ENCODE results near the gene SVEP1. TPM values are rescaled to one million over a fixed set of nuclear protein-coding genes. Genes with fewer than 3 reads are reported as not detected.
"Not testable (repeated sequence)": the region's sequence is repeated elsewhere in the genome, so short reads cannot be mapped to it uniquely, and the experiment has no call there.

SVEP1 gene
- total RNA-seq, 1 donor from 2014 or later, result 6.4 TPM

- peak; percentile 62 for ATAC-seq
- DNase-seq (ENCODE audit: missing footprints), result no peak
- intact Hi-C loops (cut with DNase I), result no loop called here
Measured at GRCh38 chr9:110536822-110537221, 42.7 kb downstream of the SVEP1 start.

- intact Hi-C loops (cut with DNase I); ATAC-seq; DNase-seq (ENCODE audit: missing footprints): not testable (repeated sequence)
Measured at GRCh38 chr9:110534162-110534561, 45.4 kb downstream of the SVEP1 start.

- DNase-seq (ENCODE audit: missing footprints) (no peak), ATAC-seq (no peak)
- intact Hi-C loops (cut with DNase I), result no loop called here
Measured at GRCh38 chr9:110532908-110533665, 46.5 kb downstream of the SVEP1 start.

GRCh38 chr9:110531776-110532175 is 47.8 kb downstream of the SVEP1 start:
- intact Hi-C loops (cut with DNase I), result no loop called here
- no peak for DNase-seq (ENCODE audit: missing footprints)
- no peak for ATAC-seq

GRCh38 chr9:110531241-110531640 is 48.3 kb downstream of the SVEP1 start:
- intact Hi-C loops (cut with DNase I); ATAC-seq: not testable (repeated sequence)

GRCh38 chr9:110528645-110529044 is 50.9 kb downstream of the SVEP1 start:
- ATAC-seq (no peak), DNase-seq (ENCODE audit: missing footprints) (no peak)
- intact Hi-C loops (cut with DNase I), result no loop called here

More at GRCh38 chr9:110531241-110531640, 48.3 kb downstream of the SVEP1 start:
- DNase-seq (ENCODE audit: missing footprints), result not testable (repeated sequence)

- intact Hi-C loops (cut with DNase I), result no loop called here
- DNase-seq (ENCODE audit: missing footprints) (no peak), ATAC-seq (no peak)
Measured at GRCh38 chr9:110526426-110526825, 53.1 kb downstream of the SVEP1 start.

GRCh38 chr9:110521206-110521605 is 58.3 kb downstream of the SVEP1 start:
- intact Hi-C loops (cut with DNase I), result no loop called here
- DNase-seq (ENCODE audit: missing footprints) (no peak), ATAC-seq (no peak)

- intact Hi-C loops (cut with DNase I), result no loop called here
- peak; percentile 64 for ATAC-seq
- no peak for DNase-seq (ENCODE audit: missing footprints)
Measured at GRCh38 chr9:110520120-110520701, 59.3 kb downstream of the SVEP1 start.

GRCh38 chr9:110517483-110517882 is 62.1 kb downstream of the SVEP1 start:
- ATAC-seq, result no peak
- intact Hi-C loops (cut with DNase I), result no loop called here

GRCh38 chr9:110514897-110515296 is 64.6 kb downstream of the SVEP1 start:
- DNase-seq (ENCODE audit: missing footprints) (no peak), ATAC-seq (no peak)
- intact Hi-C loops (cut with DNase I), result no loop called here

More at GRCh38 chr9:110517483-110517882, 62.1 kb downstream of the SVEP1 start:
- DNase-seq (ENCODE audit: missing footprints), result no peak

GRCh38 chr9:110512817-110513216 is 66.7 kb downstream of the SVEP1 start:
- intact Hi-C loops (cut with DNase I), result no loop called here
- ATAC-seq, result no peak

GRCh38 chr9:110509792-110510191 is 69.7 kb downstream of the SVEP1 start:
- intact Hi-C loops (cut with DNase I), result no loop called here
- no peak for DNase-seq (ENCODE audit: missing footprints)
- ATAC-seq, result no peak

More at GRCh38 chr9:110512817-110513216, 66.7 kb downstream of the SVEP1 start:
- DNase-seq (ENCODE audit: missing footprints), result no peak

GRCh38 chr9:110502842-110503241 is 76.7 kb downstream of the SVEP1 start:
- DNase-seq (ENCODE audit: missing footprints), result no peak
- ATAC-seq, result no peak
- intact Hi-C loops (cut with DNase I), result no loop called here

GRCh38 chr9:110499608-110500007 is 79.9 kb downstream of the SVEP1 start:
- intact Hi-C loops (cut with DNase I), result no loop called here
- DNase-seq (ENCODE audit: missing footprints), result no peak
- no peak for ATAC-seq

- DNase-seq (ENCODE audit: missing footprints) (no peak), ATAC-seq (no peak)
- intact Hi-C loops (cut with DNase I), result no loop called here
Measured at GRCh38 chr9:110487196-110487595, 92.3 kb downstream of the SVEP1 start.

GRCh38 chr9:110486218-110486617 is 93.3 kb downstream of the SVEP1 start:
- intact Hi-C loops (cut with DNase I), result no loop called here
- no peak for ATAC-seq
- no peak for DNase-seq (ENCODE audit: missing footprints)

GRCh38 chr9:110479481-110479880 is 100.1 kb downstream of the SVEP1 start:
- ATAC-seq, result no peak
- no peak for DNase-seq (ENCODE audit: missing footprints)
- intact Hi-C loops (cut with DNase I), result no loop called here

GRCh38 chr9:110476251-110476650 is 103.3 kb downstream of the SVEP1 start:
- intact Hi-C loops (cut with DNase I), result no loop called here
- DNase-seq (ENCODE audit: missing footprints) (no peak), ATAC-seq (no peak)

GRCh38 chr9:110472111-110472510 is 107.4 kb downstream of the SVEP1 start:
- DNase-seq (ENCODE audit: missing footprints) (no peak), ATAC-seq (no peak)
- intact Hi-C loops (cut with DNase I), result no loop called here
